Activated naive CD8-positive, alpha-beta T cell treated with anti-CD3 and anti-CD28 coated beads for 36 hours (primary cell): Measurements from ENCODE around the gene SDS. TPM values are rescaled to one million over a fixed set of nuclear protein-coding genes. Genes with fewer than 3 reads are reported as not detected.

Experiments
- DNase-seq: peaks from one replicate; pipeline ENCODE4 v3.0.0; 2021
- H3K27ac Mint-ChIP-seq: one replicate; pipeline ENCODE4 v1.8.0; 2022; ENCODE audit warnings: mild to moderate bottlenecking, moderate library complexity, mixed read lengths
- H3K27me3 Mint-ChIP-seq: one replicate; pipeline ENCODE4 v1.8.0; 2022; ENCODE audit warnings: mild to moderate bottlenecking, mixed read lengths
- H3K36me3 Mint-ChIP-seq: one replicate; pipeline ENCODE4 v1.8.0; 2021; ENCODE audit warnings: mild to moderate bottlenecking, mixed read lengths
- H3K4me1 Mint-ChIP-seq: one replicate; pipeline ENCODE4 v1.8.0; 2021; ENCODE audit warnings: mixed read lengths
- H3K4me3 Mint-ChIP-seq: one replicate; pipeline ENCODE4 v1.8.0; 2022; ENCODE audit warnings: mild to moderate bottlenecking, moderate library complexity, mixed read lengths
- H3K9me3 Mint-ChIP-seq: one replicate; pipeline ENCODE4 v1.8.0; 2022; ENCODE audit warnings: mixed read lengths
- total RNA-seq, 2 experiments: library from RNA; stranded (reverse); gene quantifications; one replicate each; pipeline ENCODE4 v1.2.3, GENCODE V29; 2021

The SDS gene
- total RNA-seq, 2 experiments from 2014 or later, result not detected

GRCh38 chr12:113384778-113385177 is 18.9 kb downstream of the SDS start:
- no peaks in the 10 kb centered on the region for H3K4me1 Mint-ChIP-seq
- no peaks in the 10 kb centered on the region for H3K9me3 Mint-ChIP-seq
- no peaks in the 10 kb centered on the region for H3K27me3 Mint-ChIP-seq
- no peak overlapping the region for H3K27ac Mint-ChIP-seq
- H3K4me3 Mint-ChIP-seq, result no peak overlapping the region
- H3K36me3 Mint-ChIP-seq, result peaks cover 5% of the 10 kb centered on the region
- DNase-seq, result no peak

- H3K36me3 Mint-ChIP-seq, result peaks cover 6% of the 10 kb centered on the region
- no peaks in the 10 kb centered on the region for H3K9me3 Mint-ChIP-seq
- H3K27ac Mint-ChIP-seq, result no peak overlapping the region
- no peak for DNase-seq
- no peaks in the 10 kb centered on the region for H3K4me1 Mint-ChIP-seq
- H3K4me3 Mint-ChIP-seq, result no peak overlapping the region
- H3K27me3 Mint-ChIP-seq, result no peaks in the 10 kb centered on the region
These were observed 21.5 kb downstream of the SDS start for GRCh38 chr12:113382206-113382605.

- no peak overlapping the region for H3K27ac Mint-ChIP-seq
- no peaks in the 10 kb centered on the region for H3K9me3 Mint-ChIP-seq
- H3K36me3 Mint-ChIP-seq, result peaks cover 8% of the 10 kb centered on the region
- H3K27me3 Mint-ChIP-seq, result no peaks in the 10 kb centered on the region
- DNase-seq, result no peak
- H3K4me1 Mint-ChIP-seq, result no peaks in the 10 kb centered on the region
- H3K4me3 Mint-ChIP-seq, result no peak overlapping the region
These were observed 22.5 kb downstream of the SDS start for GRCh38 chr12:113381220-113381619.

- H3K9me3 Mint-ChIP-seq, result no peaks in the 10 kb centered on the region
- no peak overlapping the region for H3K27ac Mint-ChIP-seq
- H3K36me3 Mint-ChIP-seq, result peaks cover 16% of the 10 kb centered on the region
- no peaks in the 10 kb centered on the region for H3K4me1 Mint-ChIP-seq
- H3K27me3 Mint-ChIP-seq, result no peaks in the 10 kb centered on the region
- DNase-seq, result no peak
- H3K4me3 Mint-ChIP-seq, result no peak overlapping the region
These were observed 25.4 kb downstream of the SDS start for GRCh38 chr12:113378291-113378690.

GRCh38 chr12:113374823-113375428 is 28.8 kb downstream of the SDS start:
- no peaks in the 10 kb centered on the region for H3K9me3 Mint-ChIP-seq

GRCh38 chr12:113373969-113374368 is 29.7 kb downstream of the SDS start:
- no peaks in the 10 kb centered on the region for H3K27me3 Mint-ChIP-seq
- H3K9me3 Mint-ChIP-seq, result no peaks in the 10 kb centered on the region
- H3K36me3 Mint-ChIP-seq, result peaks cover 18% of the 10 kb centered on the region
- DNase-seq, result no peak
- no peaks in the 10 kb centered on the region for H3K4me1 Mint-ChIP-seq
- H3K27ac Mint-ChIP-seq, result no peak overlapping the region
- H3K4me3 Mint-ChIP-seq, result no peak overlapping the region

More at GRCh38 chr12:113374823-113375428, 28.8 kb downstream of the SDS start:
- no peak overlapping the region for H3K4me3 Mint-ChIP-seq
- H3K4me1 Mint-ChIP-seq, result no peaks in the 10 kb centered on the region
- H3K27ac Mint-ChIP-seq, result no peak overlapping the region
- DNase-seq, result no peak
- H3K27me3 Mint-ChIP-seq, result no peaks in the 10 kb centered on the region
- H3K36me3 Mint-ChIP-seq, result peaks cover 17% of the 10 kb centered on the region

GRCh38 chr12:113373440-113373839 is 30.2 kb downstream of the SDS start:
- Mint-ChIP-seq H3K4me1 (peaks cover under 1% of the 10 kb centered on the region), H3K27ac (no peak overlapping the region), H3K36me3 (peaks cover 18% of the 10 kb centered on the region), H3K9me3 (no peaks in the 10 kb centered on the region), H3K27me3 (no peaks in the 10 kb centered on the region), H3K4me3 (no peak overlapping the region)
- no peak for DNase-seq

- no peak for DNase-seq
- H3K27me3 Mint-ChIP-seq, result no peaks in the 10 kb centered on the region
- H3K9me3 Mint-ChIP-seq, result no peaks in the 10 kb centered on the region
- peaks cover 4% of the 10 kb centered on the region for H3K4me1 Mint-ChIP-seq
- H3K27ac Mint-ChIP-seq, result no peak overlapping the region
- H3K4me3 Mint-ChIP-seq, result no peak overlapping the region
- H3K36me3 Mint-ChIP-seq, result peaks cover 16% of the 10 kb centered on the region
These were observed 31.3 kb downstream of the SDS start for GRCh38 chr12:113372371-113372770.

- H3K27ac Mint-ChIP-seq, result no peak overlapping the region
- no peaks in the 10 kb centered on the region for H3K9me3 Mint-ChIP-seq
- no peak for DNase-seq
- no peaks in the 10 kb centered on the region for H3K27me3 Mint-ChIP-seq
- H3K36me3 Mint-ChIP-seq, result peaks cover 11% of the 10 kb centered on the region
- H3K4me1 Mint-ChIP-seq, result peaks cover 4% of the 10 kb centered on the region
- no peak overlapping the region for H3K4me3 Mint-ChIP-seq
These were observed 31.9 kb downstream of the SDS start for GRCh38 chr12:113371808-113372207.

- Mint-ChIP-seq H3K36me3 (peaks cover 11% of the 10 kb centered on the region), H3K9me3 (no peaks in the 10 kb centered on the region), H3K27me3 (no peaks in the 10 kb centered on the region), H3K4me1 (peaks cover 4% of the 10 kb centered on the region), H3K27ac (no peak overlapping the region), H3K4me3 (no peak overlapping the region)
- DNase-seq, result no peak
These were observed 32.6 kb downstream of the SDS start for GRCh38 chr12:113370923-113371682.

GRCh38 chr12:113369391-113369985 is 34.2 kb downstream of the SDS start:
- Mint-ChIP-seq H3K9me3 (no peaks in the 10 kb centered on the region), H3K27me3 (no peaks in the 10 kb centered on the region), H3K4me1 (peaks cover 4% of the 10 kb centered on the region), H3K36me3 (peaks cover 6% of the 10 kb centered on the region), H3K4me3 (no peak overlapping the region), H3K27ac (no peak overlapping the region)
- DNase-seq, result no peak

GRCh38 chr12:113368331-113368730 is 35.4 kb downstream of the SDS start:
- Mint-ChIP-seq H3K9me3 (no peaks in the 10 kb centered on the region), H3K4me1 (peaks cover 5% of the 10 kb centered on the region), H3K27ac (no peak overlapping the region), H3K36me3 (peaks cover 4% of the 10 kb centered on the region), H3K27me3 (no peaks in the 10 kb centered on the region), H3K4me3 (no peak overlapping the region)
- no peak for DNase-seq

GRCh38 chr12:113366827-113367226 is 36.9 kb downstream of the SDS start:
- peaks cover 5% of the 10 kb centered on the region for H3K4me1 Mint-ChIP-seq
- no peaks in the 10 kb centered on the region for H3K9me3 Mint-ChIP-seq
- no peaks in the 10 kb centered on the region for H3K27me3 Mint-ChIP-seq
- H3K27ac Mint-ChIP-seq, result no peak overlapping the region
- no peak overlapping the region for H3K4me3 Mint-ChIP-seq
- H3K36me3 Mint-ChIP-seq, result peaks cover 3% of the 10 kb centered on the region
- DNase-seq, result no peak

- H3K4me1 Mint-ChIP-seq, result peaks cover 5% of the 10 kb centered on the region
- no peak overlapping the region for H3K27ac Mint-ChIP-seq
- H3K36me3 Mint-ChIP-seq, result peaks cover 3% of the 10 kb centered on the region
- no peaks in the 10 kb centered on the region for H3K27me3 Mint-ChIP-seq
- no peaks in the 10 kb centered on the region for H3K9me3 Mint-ChIP-seq
- no peak overlapping the region for H3K4me3 Mint-ChIP-seq
- DNase-seq, result no peak
These were observed 37.9 kb downstream of the SDS start for GRCh38 chr12:113365639-113366395.

GRCh38 chr12:113364698-113365097 is 39.0 kb downstream of the SDS start:
- H3K27me3 Mint-ChIP-seq, result no peaks in the 10 kb centered on the region
- no peak overlapping the region for H3K27ac Mint-ChIP-seq
- no peaks in the 10 kb centered on the region for H3K9me3 Mint-ChIP-seq
- peaks cover 11% of the 10 kb centered on the region for H3K4me1 Mint-ChIP-seq
- peaks cover 3% of the 10 kb centered on the region for H3K36me3 Mint-ChIP-seq
- no peak for DNase-seq
- H3K4me3 Mint-ChIP-seq, result no peak overlapping the region
